CD14-positive monocyte (primary cell): ENCODE data around the gene LRRN3. TPM values are rescaled to one million over a fixed set of nuclear protein-coding genes. Genes with fewer than 3 reads are reported as not detected.

Source experiments
- DNase-seq, 3 donors: peaks; one replicate each; pipeline ENCODE4 v3.0.0-alpha.2; 2011 to 2022
- H2AFZ ChIP-seq: 2 replicates; pipeline ENCODE4 v1.6.0; 2012; ENCODE audit warnings: mild to moderate bottlenecking, low read depth, low read length, inconsistent platforms; ENCODE audit not compliant: insufficient read depth, poor library complexity, severe bottlenecking
- H3K27ac ChIP-seq, 2 donors: 1 replicate in 1 of 2; 2 replicates in 1 of 2; pipeline ENCODE4 v1.5.1; 2012 to 2013; ENCODE audit warnings: low read length in 2 of 2, control low read depth in 1 of 2, inconsistent platforms in 1 of 2, low read depth in 1 of 2, mild to moderate bottlenecking in 1 of 2
- H3K27me3 ChIP-seq, 2 donors: one replicate each; pipeline versions ENCODE4 v1.6.0 to v1.6.1; 2011 to 2013; ENCODE audit warnings: low read length in 2 of 2; ENCODE audit not compliant: control insufficient read depth in 2 of 2, insufficient read depth in 2 of 2
- H3K36me3 ChIP-seq, 2 donors: replicated peaks in 1 of 2; 1 replicate in 1 of 2; 2 replicates in 1 of 2; pipeline versions ENCODE4 v1.5.1 to v1.6.1; 2012 to 2013; ENCODE audit warnings: low read length in 2 of 2, control low read depth in 1 of 2, inconsistent platforms in 1 of 2, mild to moderate bottlenecking in 1 of 2; ENCODE audit not compliant: insufficient read depth in 2 of 2, control insufficient read depth in 1 of 2
- H3K4me1 ChIP-seq, 2 donors: 1 replicate in 1 of 2; 2 replicates in 1 of 2; pipeline versions ENCODE4 v1.5.1 to v1.6.1; 2012 to 2013; ENCODE audit warnings: low read length in 2 of 2, control low read depth in 1 of 2, inconsistent platforms in 1 of 2, mild to moderate bottlenecking in 1 of 2, moderate library complexity in 1 of 2; ENCODE audit not compliant: insufficient read depth in 2 of 2, control insufficient read depth in 1 of 2
- H3K4me2 ChIP-seq: replicated peaks from 2 replicates; pipeline ENCODE3; 2012; ENCODE audit warnings: low read length, moderate library complexity, mild to moderate bottlenecking; ENCODE audit not compliant: poor library complexity, severe bottlenecking; ENCODE audit errors: extremely low read depth
- H3K4me3 ChIP-seq, 3 experiments: fragments of 200-600 bp in 1 of 3; sonication (generic) in 1 of 3; replicated peaks in 1 of 3; 1 replicate in 2 of 3; 2 replicates in 1 of 3; pipeline ENCODE4 v1.5.1; 2011 to 2013; ENCODE audit warnings: low read length in 3 of 3, mild to moderate bottlenecking in 3 of 3, control low read depth in 2 of 3, low read depth in 2 of 3, inconsistent platforms in 1 of 3, moderate library complexity in 1 of 3
- H3K79me2 ChIP-seq: 2 replicates; pipeline ENCODE4 v1.6.0; 2012; ENCODE audit warnings: mild to moderate bottlenecking, control low read depth, inconsistent platforms, low read length, moderate library complexity; ENCODE audit not compliant: insufficient read depth
- H3K9ac ChIP-seq: 2 replicates; pipeline ENCODE4 v1.6.0; 2017; ENCODE audit warnings: low read length, mild to moderate bottlenecking; ENCODE audit not compliant: insufficient read depth, poor library complexity, severe bottlenecking
- H3K9me3 ChIP-seq, 2 donors: replicated peaks in 1 of 2; 1 replicate in 1 of 2; 2 replicates in 1 of 2; pipeline versions ENCODE4 v1.5.1 to v1.6.1; 2012 to 2013; ENCODE audit warnings: low read length in 2 of 2, control low read depth in 1 of 2; ENCODE audit not compliant: control insufficient read depth in 1 of 2, insufficient read depth in 1 of 2
- H4K20me1 ChIP-seq: 2 replicates; pipeline ENCODE4 v1.6.0; 2012; ENCODE audit warnings: mild to moderate bottlenecking, low read length, control low read depth, moderate library complexity; ENCODE audit not compliant: insufficient read depth
- H3K27ac Mint-ChIP-seq, 7 donors: one replicate each; pipeline ENCODE4 v1.8.0; 2020; ENCODE audit warnings: mild to moderate bottlenecking in 7 of 7, mixed read lengths in 7 of 7, moderate library complexity in 6 of 7, inconsistent platforms in 2 of 7
- H3K27me3 Mint-ChIP-seq, 3 donors: one replicate each; pipeline ENCODE4 v1.8.0; 2021 to 2022; ENCODE audit warnings: low read depth in 3 of 3, mild to moderate bottlenecking in 3 of 3, mixed read lengths in 3 of 3, moderate library complexity in 3 of 3, inconsistent platforms in 1 of 3
- H3K36me3 Mint-ChIP-seq, 2 donors: one replicate each; pipeline ENCODE4 v1.8.0; 2020; ENCODE audit warnings: mixed read lengths in 2 of 2, inconsistent platforms in 1 of 2, mild to moderate bottlenecking in 1 of 2
- H3K4me1 Mint-ChIP-seq: one replicate; pipeline ENCODE4 v1.8.0; 2020; ENCODE audit warnings: mild to moderate bottlenecking, mixed read lengths
- H3K4me3 Mint-ChIP-seq, 2 donors: one replicate each; pipeline ENCODE4 v1.8.0; 2020; ENCODE audit warnings: mild to moderate bottlenecking in 2 of 2, mixed read lengths in 2 of 2, moderate library complexity in 1 of 2
- H3K9me3 Mint-ChIP-seq, 7 donors: one replicate each; pipeline ENCODE4 v1.8.0; 2020 to 2022; ENCODE audit warnings: mixed read lengths in 7 of 7, mild to moderate bottlenecking in 6 of 7, moderate library complexity in 6 of 7, inconsistent platforms in 2 of 7
- CTCF ChIP-seq: fragments of 200-600 bp; IDR thresholded peaks from one replicate; pipeline ENCODE4 v1.8.0; 2022; ENCODE audit warnings: antibody characterized with exemption, mild to moderate bottlenecking
- WGBS: methylation state at CpG from one replicate; pipeline ENCODE4 v1.1.5; 2013; ENCODE audit warnings: missing lambda C conversion rate; ENCODE audit not compliant: insufficient coverage; 5-methylcytosine and 5-hydroxymethylcytosine counted together
- intact Hi-C, 2 donors: fragments of 100-400 bp; cut with micrococcal nuclease; formaldehyde crosslinking; loops; one replicate each; pipeline versions ENCODE4 v1.15.0 to v1.15.1; 2023
- polyA plus RNA-seq, 3 donors: library from polyadenylated mRNA; depleted of rRNA in 1 of 3; unstranded in 2 of 3; stranded (reverse) in 1 of 3; fragments of 300-500 nt in 2 of 3; fragments of >200 nt in 1 of 3; fragmentation: Illumina TruSeq in 2 of 3; gene quantifications; 1 replicate in 2 of 3; 2 replicates in 1 of 3; pipeline ENCODE4 v1.2.3, GENCODE V29; 2012 to 2021

LRRN3 gene
- polyA plus RNA-seq, 3 donors = 0.12 to 0.22 TPM; not detected in 1

GRCh38 chr7:111173528-111173927 is 82.6 kb downstream of the LRRN3 start:
- H3K4me2 ChIP-seq = no peak overlapping the region
- no peak for DNase-seq
- TF ChIP-seq CTCF = no peak
- H3K27ac ChIP-seq = no peak overlapping the region
- Mint-ChIP-seq H3K4me1 (no peaks in the 10 kb centered on the region), H3K27ac (no peak overlapping the region), H3K9me3 (peaks cover 0 to 4% (median 2%) of the 10 kb centered on the region in 7 donors), H3K27me3 (no peaks in the 10 kb centered on the region), H3K36me3 (no peaks in the 10 kb centered on the region), H3K4me3 (no peak overlapping the region)
- H3K9me3 ChIP-seq = no peaks in the 10 kb centered on the region
- H3K36me3 ChIP-seq = no peaks in the 10 kb centered on the region
- intact Hi-C loops = no loop called here
- H2AFZ ChIP-seq = no peak overlapping the region
- WGBS = no CpG with 5 or more reads among the region's 2 CpGs
- H3K4me1 ChIP-seq = no peaks in the 10 kb centered on the region
- no peaks in the 10 kb centered on the region for H4K20me1 ChIP-seq
- H3K27me3 ChIP-seq = no peaks in the 10 kb centered on the region
- H3K9ac ChIP-seq = no peak overlapping the region
- no peak overlapping the region for H3K4me3 ChIP-seq
- no peaks in the 10 kb centered on the region for H3K79me2 ChIP-seq

DNA sequence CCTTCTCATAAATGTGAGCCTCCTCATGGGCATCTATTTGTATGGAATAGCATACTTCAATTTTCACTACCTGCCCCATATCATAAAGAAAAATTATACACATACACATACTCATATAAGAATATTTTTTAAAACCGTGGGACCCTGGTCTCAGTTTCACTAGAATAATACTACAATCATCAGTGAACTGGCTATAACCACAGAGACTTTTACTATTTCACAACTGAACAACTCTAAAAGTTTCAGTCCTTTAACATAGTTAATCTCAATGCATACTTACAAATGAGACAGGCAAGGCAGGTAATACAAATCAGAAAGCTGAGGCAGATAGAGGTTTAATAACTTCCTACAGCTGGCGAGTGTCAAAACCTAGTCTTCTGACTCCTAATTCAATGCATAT is 83.1 kb downstream of the LRRN3 start:
- TF ChIP-seq CTCF = no peak
- no peak overlapping the region for H3K4me2 ChIP-seq
- no peaks in the 10 kb centered on the region for H4K20me1 ChIP-seq
- no peaks in the 10 kb centered on the region for H3K36me3 ChIP-seq
- no peaks in the 10 kb centered on the region for H3K27me3 ChIP-seq
- Mint-ChIP-seq H3K9me3 (peaks cover 0 to 6% (median 3%) of the 10 kb centered on the region in 7 donors), H3K36me3 (no peaks in the 10 kb centered on the region), H3K4me3 (no peak overlapping the region), H3K27ac (no peak overlapping the region), H3K27me3 (no peaks in the 10 kb centered on the region), H3K4me1 (no peaks in the 10 kb centered on the region)
- H3K27ac ChIP-seq = no peak overlapping the region
- H3K79me2 ChIP-seq = no peaks in the 10 kb centered on the region
- no peaks in the 10 kb centered on the region for H3K9me3 ChIP-seq
- no peak for DNase-seq
- WGBS = 80% methylated on average over 1 of the region's 2 CpGs
- intact Hi-C loops = no loop called here
- H3K4me1 ChIP-seq = no peaks in the 10 kb centered on the region
- no peak overlapping the region for H2AFZ ChIP-seq
- H3K9ac ChIP-seq = no peak overlapping the region
- no peak overlapping the region for H3K4me3 ChIP-seq
